Pons (tissue), 1 donor: Measurements from ENCODE around the gene CAMK1D.

Experiments used
- DNase-seq: peaks from one replicate; pipeline ENCODE4 v3.0.0-alpha.2; 2016; ENCODE audit warnings: low spot score

The CAMK1D gene

DNA sequence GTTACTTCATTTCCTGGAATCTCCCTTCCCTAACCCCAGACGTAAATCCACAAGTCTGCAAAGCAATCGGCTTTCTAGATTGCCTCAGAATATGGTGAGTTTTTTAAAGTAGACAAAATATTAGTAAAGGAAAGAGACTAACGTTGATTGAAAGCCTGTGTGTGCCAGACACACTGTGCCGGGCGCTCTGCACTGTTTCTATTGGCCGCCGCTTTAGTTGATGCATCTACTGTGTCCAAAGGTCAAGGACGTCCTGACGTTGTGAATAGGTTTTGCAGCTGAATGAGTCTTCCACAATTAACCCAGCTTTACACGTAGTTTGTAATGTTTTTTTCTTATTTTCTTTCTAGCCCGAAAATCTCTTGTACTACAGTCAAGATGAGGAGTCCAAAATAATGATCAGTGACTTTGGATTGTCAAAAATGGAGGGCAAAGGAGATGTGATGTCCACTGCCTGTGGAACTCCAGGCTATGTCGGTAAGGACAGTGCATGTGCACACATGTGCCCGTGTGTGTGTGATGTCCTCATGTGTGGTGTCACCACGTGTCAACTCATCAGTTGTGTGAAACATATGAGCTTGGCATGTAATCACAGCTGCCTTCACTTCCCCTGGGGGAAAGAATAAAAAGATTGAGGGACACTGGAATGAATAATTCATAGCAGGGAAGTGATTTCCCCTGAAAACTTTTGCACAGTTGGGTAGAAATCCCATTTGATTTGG is 420.1 kb downstream of the CAMK1D start:
- no peak for DNase-seq

DNA sequence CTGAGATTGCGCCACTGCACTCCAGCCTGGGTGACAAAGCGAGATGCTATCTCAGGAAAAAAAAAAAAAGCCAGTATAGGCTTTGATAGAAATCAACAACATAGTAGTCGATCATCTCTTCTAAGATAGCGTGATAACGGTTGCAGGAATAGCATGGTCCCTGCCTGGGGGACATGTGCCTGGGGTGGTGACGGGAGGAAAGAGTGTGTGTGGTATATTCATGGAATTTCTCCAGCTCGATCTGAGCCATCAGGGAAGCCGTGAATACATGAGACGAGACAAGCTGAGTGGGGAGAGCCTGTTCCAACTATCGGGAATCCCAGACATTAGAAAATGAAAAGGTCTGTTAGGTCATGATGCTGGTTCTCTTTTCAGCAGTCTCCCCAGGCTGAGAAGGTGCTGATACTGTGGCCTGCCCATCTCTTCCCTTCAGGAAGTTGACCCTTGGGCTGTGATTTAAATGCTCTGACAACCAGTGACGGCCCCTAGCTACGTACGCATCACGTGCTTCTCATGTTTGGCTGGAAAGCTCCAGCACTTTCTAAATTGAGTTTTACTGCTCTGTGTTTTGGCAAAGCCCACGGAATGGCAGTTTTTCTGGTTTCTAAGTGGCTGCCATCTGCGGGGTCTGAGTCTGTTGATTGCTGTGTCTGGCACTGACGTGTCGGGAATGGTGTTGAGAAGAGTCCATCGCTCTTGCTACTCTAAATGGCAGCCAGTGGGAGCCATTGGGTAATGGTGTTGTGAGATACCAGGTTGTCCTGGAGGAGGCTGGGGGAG is 422.8 kb downstream of the CAMK1D start:
- no peak for DNase-seq

DNA sequence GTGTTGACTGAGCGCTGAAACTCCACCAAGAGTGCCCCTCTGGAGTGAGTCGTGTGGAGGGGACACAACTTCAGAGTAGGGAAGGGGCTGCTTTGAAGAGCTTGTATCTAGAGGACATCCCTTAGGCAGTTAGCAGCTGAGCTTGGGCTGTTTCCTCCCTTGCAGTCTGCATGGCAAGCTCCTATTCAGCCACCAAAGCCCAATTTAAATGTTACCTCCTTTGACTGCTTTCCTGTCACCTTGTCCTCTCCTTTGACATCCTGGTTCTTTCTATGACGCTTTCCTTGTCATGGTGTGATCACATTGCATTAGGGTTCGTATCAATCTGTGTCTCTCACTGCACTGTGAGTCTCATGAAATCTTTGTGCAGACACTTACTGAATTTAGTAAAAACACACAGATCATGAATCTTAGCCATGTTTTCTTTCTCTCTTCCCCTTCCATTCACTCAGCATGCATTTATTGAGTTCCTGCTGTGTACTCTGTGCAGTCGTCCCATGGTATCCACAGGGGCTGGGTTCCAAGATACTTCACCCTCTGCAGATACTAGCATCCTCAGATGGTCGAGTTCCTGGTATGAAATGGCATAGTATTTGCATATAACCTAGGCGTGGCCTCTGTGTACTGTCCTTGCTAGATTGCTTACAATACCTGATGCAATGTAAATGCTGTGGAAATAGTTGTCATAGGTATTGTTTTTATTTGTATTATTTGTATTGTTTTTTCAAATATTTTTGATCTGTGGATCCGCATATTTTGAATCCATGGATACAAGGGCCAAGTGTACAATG is 423.6 kb downstream of the CAMK1D start:
- DNase-seq, result no peak

DNA sequence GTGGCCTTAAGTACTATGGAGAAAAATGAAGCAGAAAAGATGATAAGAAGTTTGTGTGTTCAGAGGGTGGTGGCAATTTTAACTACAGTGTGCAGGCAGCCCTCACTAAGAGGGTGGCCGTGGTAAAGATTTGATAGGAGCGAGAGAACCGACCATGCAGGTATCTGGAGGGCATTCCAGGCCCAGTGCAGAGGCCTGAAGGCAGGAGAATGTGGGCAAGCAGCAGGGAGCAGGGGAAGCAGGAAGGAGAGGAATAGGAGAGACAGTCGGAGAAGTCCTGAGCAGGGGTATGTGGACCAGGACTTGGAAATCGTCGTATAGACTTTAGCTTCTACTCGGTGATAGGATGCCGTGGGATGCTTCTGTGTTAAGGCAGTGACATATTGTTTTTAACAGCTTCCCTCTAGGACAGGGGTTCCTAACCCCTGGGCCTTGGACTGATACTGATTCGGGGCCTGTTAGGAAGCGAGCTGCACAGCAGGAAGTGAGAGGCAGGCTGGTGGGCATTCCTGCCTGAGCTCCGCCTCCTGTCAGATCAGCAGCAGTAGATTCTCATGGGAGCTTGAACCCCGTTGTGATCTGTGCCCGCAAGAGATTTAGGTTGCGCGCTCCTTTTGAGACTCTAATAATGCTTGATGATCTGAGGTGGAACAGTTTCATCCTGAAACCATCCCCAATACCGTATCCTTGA is 425.0 kb downstream of the CAMK1D start:
- DNase-seq, result no peak

DNA sequence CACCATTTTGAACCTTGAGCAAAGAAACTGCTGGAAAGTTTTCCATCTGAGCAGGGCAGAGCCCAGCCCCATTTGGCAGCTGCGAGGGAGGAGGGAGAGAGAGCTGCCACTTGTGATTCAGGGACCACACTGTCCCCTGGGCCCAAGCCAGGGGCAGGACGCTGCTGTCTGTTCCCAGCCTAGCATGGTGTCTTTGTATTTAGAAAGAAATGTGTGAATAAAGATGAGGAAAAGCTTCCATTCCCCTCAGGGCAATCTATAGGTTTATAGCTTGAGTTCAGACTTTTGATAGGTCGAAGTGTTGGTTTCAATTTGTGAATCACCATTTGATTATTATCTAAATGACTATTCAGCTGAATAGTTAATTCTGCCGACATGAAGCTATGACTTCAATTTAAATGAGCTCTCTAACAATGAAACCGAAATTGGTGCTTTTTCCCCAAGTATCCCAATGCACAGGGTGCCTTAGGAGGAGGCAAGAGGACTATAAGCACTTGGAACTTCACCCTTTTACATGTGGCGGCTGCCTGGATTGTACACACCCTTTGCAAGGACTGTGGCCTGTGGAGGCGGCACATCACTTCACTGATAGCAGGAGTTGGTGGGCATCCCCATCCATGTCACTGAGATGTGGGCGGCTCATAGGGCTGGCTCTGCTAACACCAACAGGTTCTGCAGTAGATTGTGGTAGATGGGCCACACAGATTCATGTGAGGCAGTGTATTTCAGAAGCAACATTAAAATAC is 428.7 kb downstream of the CAMK1D start:
- DNase-seq, result peak; percentile 48

DNA sequence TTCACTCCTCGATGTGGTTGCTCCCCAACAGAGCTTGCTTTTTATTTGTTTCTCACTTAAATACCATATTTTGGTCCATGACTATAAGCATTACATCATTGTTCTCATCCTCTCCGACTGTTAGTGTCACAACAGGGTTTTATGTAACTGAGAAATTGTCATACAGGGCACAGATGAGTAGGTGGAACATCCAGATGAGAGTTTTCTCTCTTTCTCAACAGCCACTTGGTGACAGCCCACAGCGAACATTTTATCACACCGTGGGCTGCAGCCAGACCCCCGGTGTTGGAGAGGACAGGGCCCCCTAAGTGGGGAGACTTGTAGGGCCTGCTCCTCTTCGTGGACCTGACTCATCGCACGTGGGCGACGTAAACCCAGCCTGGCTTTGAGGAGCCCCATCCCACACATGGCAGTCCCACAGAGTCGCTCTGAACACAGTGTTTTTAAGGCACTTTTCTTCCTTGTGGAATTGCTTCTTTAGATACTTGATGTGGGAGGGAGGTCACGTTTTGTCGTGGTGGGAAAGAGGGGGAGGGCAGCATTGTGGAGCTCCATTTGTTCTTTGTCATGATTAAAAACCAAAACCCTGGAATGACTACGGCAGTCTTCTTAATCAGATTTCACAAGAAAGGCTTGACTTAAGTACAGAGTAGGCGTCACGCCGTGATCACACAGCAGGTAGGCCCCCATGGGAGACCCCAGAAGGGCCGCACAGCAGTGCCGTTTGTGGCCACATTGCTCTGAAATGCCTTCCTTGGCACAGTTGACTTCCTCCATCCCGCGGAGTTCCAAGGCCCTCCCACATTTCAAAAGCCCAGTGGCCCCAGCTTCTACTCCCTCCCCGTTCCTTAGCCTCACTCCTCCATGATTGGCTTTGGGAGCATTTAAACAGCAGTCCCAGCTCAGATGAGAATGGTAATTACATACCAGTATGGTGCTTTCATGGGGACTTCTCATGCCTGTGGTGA is 431.6 kb downstream of the CAMK1D start:
- DNase-seq, result no peak

DNA sequence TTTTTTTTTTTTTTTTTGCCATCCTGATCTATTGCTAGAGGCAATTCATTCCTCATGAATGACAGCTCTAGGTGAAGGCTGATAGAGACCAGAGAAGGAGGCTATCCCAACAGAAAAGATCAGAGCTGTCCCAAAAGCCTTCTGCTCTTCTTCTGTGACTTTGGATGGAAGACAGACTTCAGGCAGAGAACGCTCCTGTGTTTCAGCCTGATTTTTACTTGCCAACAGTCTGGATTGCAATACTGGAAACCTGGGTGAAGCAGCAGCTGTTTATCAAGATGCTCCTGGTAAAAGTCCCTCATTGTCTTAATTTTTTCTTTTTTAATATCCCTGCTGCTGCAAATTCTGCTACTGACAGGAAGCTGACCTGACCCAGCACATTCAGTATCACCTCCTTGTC is 432.6 kb downstream of the CAMK1D start:
- no peak for DNase-seq

DNA sequence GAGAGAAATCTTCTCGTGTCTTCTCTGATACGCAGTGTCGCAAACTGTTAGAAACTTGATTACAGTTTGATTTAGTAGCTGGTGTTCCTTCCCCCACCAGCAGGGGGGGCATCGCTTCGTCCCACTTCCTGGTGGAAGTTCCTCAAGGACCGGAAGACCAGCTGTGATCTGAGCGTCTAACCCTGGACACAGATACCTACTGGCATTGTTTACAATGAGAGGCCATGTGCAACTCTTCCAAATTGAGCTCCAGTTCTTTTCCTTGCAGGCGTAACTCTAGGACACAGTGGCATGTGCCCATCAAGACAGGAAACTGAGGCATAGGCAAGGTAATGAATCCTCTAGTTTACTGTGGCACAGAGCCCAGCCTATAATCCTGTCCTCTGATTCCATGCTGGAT is 433.2 kb downstream of the CAMK1D start:
- no peak for DNase-seq

DNA sequence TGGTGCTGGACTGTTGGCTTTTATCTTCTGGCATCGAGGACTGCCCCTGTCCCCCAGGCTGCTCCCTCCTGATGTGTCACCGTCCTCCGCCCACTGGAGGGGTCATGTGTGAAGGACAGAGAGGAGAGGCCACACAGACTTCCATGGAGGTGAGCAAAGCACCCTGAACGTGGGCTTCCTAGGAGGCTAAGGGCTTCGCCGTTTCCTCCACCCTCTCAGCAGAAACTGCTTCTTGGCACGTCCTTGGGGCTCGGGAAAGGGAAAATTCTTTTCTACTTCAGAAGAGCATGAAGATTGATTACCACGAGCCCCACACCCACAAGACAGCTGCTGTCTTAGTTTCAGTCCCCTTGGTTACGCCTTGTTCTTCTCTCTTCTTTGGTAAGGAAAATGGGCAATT is 433.9 kb downstream of the CAMK1D start:
- DNase-seq, result no peak

DNA sequence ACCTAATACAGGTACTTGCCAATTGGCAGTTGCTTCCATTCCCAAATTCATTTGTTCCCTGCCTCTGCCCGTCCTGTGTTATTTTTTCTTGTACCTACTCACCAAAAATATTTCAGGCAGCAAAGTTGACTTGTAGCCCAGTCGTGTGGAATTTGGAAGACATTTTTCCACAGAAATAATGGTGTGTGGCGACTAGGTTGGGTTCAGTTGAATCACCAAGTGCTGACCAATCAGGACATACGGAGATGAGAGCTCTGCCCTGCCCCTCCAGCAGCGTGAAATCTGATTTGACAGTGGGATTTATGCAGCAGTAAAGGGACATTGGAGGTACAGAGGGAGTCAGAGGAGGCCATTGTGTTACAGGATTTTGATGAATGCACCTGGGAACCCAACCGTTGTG is 435.3 kb downstream of the CAMK1D start:
- no peak for DNase-seq

DNA sequence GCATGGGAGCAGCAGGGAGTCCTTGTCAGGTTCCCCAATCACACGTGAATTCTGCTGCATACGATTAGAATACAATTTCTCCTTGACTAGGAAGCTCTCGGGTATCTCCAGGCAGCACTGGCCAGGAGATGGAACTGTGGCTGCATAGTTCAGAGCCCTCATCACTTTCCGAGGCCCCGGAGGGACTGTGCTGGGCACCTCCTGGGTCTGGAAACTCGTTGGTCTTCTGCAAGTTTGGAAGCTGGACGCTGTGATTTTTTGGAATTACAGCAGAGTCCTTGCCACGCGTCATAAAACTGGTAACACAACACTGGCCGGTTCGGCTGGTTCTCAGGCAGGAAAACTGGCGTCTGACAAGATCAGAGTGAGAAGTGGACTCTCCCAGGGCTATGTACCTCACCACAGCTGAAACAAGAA is 436.1 kb downstream of the CAMK1D start:
- no peak for DNase-seq

DNA sequence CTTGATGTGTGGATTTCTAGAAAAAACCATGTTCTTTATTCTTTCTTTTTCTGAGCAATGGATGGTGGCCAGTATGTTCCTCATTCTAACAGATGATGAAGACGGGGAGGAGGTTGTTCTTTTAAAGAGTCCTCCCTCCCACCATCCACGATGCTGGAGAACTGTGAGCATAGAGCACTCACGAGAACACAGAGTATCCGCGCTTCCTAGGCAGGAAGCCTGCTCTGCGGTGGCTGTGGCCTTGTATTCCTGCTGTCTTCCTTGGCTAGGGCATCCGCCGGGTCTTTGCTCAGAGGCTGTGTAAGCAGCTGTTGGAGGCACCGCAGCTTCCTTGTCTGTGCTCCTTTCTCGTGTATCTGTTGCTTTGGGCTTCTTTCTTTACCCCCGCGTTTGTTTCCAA is 437.9 kb downstream of the CAMK1D start:
- DNase-seq, result no peak

DNA sequence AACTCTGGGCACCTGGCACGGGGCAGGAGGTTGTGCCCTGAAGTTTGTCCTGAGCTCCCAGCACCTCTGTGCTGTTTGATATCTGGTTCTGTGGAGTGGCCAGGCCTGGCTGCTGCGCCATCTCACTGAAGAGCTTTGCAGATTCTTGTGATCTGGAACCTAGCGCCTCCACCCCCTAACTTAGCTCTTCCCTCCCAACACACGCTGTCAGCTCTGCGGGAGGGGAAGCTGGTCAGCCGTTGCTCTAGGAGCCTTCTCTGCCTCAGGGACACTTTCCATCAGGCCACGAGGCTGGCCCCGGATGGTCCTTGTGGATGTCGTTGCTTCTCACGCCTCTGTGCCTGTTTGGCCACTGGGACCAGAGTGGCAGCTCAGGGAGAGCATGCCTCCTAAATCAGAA is 438.9 kb downstream of the CAMK1D start:
- no peak for DNase-seq

DNA sequence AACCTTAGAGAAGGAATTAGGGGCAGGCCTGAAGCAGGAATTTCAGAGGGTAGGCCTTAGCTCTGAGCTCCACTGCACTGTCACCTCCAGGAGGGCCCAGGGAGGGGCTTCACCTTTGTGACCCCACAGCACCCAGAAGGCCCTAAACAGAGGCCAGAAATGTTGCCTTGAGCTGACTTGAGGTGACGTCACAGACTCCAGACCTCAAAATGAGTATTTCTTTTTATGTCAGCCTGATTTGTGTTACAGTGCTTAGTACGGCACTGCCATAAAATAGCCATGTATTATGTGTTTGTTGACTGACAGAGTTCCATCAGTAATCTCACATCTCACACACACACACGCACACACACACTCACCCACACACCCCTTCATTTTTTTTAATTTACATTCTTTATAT is 440.9 kb downstream of the CAMK1D start:
- no peak for DNase-seq

DNA sequence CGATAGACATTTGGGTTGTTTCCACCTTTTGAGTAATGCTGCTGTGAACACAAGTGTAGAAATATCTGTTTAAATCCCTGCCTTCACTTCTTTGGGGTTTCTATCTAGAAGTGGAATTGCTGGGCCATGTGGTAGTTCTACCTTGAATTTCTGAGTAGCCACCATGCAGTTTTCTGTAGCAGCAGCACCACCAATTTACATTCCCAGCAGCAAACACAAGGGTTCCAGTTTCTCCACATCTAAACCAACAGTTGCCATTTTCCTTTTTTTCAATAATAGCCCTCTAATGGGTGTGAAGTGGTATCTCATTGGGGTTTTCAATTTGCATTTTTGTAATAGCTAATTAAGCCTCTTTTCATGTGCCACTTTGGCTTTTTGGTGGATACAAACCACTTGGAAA is 442.4 kb downstream of the CAMK1D start:
- no peak for DNase-seq

DNA sequence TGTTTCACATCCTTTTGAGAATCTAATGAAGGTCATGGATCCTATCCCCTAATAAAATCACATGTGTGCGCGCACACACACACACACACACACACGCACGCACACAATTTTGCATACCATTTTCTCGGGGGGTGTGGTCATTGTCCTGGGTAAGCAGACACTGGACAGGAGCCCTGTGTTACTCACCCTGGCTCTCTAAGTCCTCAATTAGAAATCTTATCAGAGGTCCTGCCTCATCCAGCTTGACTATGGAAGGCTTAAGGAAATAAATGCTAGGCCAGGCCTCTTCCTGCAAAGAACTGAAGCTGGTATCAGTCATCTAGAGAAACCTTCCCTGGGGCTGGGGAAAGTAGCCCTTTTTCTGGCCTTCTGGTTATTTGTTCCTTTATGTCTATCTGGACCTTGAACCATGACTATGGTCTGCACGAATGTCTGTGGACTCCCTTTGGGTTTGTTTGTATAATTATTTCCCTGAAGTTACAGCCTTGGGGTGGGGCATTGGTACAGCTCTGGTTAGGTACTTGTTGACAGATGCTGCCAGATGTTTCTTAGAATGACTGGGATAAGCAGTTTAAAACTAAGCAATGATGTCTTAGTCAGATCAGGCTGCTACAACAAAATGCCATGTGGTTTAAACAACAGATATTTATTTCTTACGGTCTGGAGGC is 443.7 kb downstream of the CAMK1D start:
- DNase-seq, result no peak

DNA sequence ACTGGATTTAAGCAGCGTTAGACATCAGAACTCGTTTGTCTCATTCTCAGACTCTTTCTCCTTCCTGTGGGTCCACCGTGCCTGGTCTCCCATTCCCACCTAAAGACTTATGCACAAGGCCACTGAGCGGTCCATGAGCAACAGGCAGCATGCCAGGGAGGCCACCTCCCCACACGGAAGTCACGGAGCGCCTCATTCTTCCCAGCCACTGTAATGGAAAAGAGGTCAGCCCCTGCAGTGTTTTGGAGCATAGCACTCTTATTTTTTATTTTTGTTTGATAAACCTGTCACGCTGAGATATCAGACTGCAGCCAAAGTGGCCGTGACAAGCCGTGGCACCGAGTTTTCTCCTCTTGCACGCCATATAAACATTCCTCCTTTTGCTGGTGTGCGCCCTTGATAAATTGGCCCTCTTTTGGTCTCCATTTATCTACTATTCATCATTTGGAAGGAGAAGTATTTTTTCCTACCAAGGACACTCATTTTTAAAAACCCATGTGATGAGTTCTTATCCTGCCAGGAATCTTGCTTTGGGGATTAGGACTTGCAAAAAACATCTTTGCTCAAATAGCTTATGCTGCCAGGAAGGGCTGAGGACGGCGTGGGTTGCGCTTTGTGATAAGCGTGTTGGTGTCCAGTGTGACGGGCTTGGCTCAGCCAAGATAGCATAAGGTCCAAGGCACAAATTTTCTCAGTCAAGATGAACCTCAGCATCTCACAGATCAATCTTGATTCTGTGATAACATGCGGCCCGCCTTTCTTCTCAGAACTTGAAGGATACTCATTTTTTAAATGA is 446.2 kb downstream of the CAMK1D start:
- no peak for DNase-seq

DNA sequence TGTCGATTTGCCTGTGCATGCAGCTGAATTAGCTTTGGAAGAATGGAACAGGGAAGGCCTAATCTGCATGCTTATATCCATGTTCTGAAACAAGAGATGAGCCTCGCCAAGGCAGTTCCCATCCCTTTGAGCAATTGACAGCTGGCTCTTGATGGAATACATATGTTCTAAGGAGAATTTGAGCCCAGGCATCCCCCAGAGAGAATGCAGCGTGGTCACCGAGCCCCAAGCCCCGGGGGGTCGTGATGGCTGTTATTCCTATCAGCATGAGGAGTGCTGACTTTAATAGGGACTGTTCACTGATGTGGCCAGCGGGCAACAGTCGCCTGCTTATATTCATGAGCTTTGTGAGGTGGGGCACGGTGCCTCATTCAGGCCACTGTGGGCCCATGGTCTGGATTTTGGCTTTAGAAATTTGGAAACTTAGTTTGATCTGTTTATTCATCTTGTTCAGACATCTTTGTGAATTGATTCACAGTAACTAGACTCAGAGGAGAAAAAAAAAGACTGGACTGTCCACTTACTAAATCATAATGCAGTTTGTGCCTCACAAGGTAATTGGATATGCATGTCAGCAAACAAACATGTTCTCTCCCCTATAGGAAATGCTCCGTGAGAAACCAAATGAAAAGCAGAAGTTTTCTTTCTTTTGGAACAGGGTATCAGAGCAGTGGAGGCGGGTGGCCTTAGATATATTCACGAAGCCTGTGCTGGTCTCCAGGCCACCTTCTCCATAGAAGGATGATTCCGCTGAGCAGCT is 447.2 kb downstream of the CAMK1D start:
- no peak for DNase-seq
